GM12878 (cell line): ENCODE data around the gene MEF2C. TPM values are rescaled to one million over a fixed set of nuclear protein-coding genes. Genes with fewer than 3 reads are reported as not detected.

Source experiments
- ATAC-seq: fragments of 200-7000 bp; cut with Tn5 transposase; 3 replicates; pipeline ENCODE4 v1.9.1; 2020; ENCODE audit warnings: mild to moderate bottlenecking, moderate library complexity
- BruUV-seq: library from RNA; stranded (reverse); fragments of 400-500 nt; replicated peaks from 2 replicates; lab custom pipeline; 2021; lab: Mats Ljungman, UMichigan
- CTCF ChIA-PET: fragments of 300-600 bp; sonication (Branson Sonifier 250); formaldehyde crosslinking; extraction: SDS; loops from one replicate; lab custom pipeline; 2021; ENCODE audit warnings: inconsistent platforms; lab: Yijun Ruan, JAX
- POLR2A ChIA-PET: fragments of 350-600 bp; formaldehyde crosslinking; extraction: SDS; loops from one replicate; lab custom pipeline; 2021; ENCODE audit warnings: inconsistent platforms; lab: Charles Lee
- RAD21 ChIA-PET: fragments of 300-600 bp; sonication (Branson Sonifier 250); formaldehyde crosslinking; loops from one replicate; lab custom pipeline; 2023; ENCODE audit warnings: antibody characterized with exemption; ENCODE audit not compliant: unreplicated experiment; lab: Charles Lee
- SMC1A ChIA-PET: fragments of 300-600 bp; sonication (Branson Sonifier 250); formaldehyde crosslinking; loops from one replicate; lab custom pipeline; 2023; ENCODE audit not compliant: unreplicated experiment, uncharacterized antibody; lab: Charles Lee
- DNase-seq: peaks from one replicate; pipeline ENCODE4 v3.0.0-alpha.2; 2011; ENCODE audit warnings: low read depth, low spot score
- FAIRE-seq: peaks from 3 replicates; lab custom pipeline; 2011; peaks lifted over from hg19 to GRCh38; lab: Jason Lieb, UNC
- H2AFZ ChIP-seq: 2 replicates; pipeline ENCODE4 v1.6.0; 2011; ENCODE audit warnings: low read depth, low read length, control low read depth; ENCODE audit not compliant: control insufficient read depth
- H3K27ac ChIP-seq: 2 replicates; pipeline ENCODE4 v1.5.1; 2011; ENCODE audit warnings: control low read depth; ENCODE audit not compliant: control insufficient read depth, insufficient read depth
- H3K27me3 ChIP-seq, 2 experiments: replicated peaks in 1 of 2; 2 replicates each; pipeline versions ENCODE4 v1.6.0 to v1.6.1; 2011; ENCODE audit warnings: low read length in 1 of 2; ENCODE audit not compliant: control insufficient read depth in 2 of 2, insufficient read depth in 2 of 2
- H3K36me3 ChIP-seq, 2 experiments: 2 replicates each; pipeline ENCODE4 v1.5.1; 2011; ENCODE audit warnings: low read length in 1 of 2; ENCODE audit not compliant: control insufficient read depth in 2 of 2, insufficient read depth in 2 of 2
- H3K4me1 ChIP-seq: 2 replicates; pipeline ENCODE4 v1.6.1; 2011; ENCODE audit warnings: mild to moderate bottlenecking, low read length, moderate library complexity, mixed read lengths; ENCODE audit not compliant: control insufficient read depth, insufficient read depth
- H3K4me2 ChIP-seq: 2 replicates; pipeline ENCODE4 v1.6.0; 2011; ENCODE audit warnings: control low read depth; ENCODE audit not compliant: control insufficient read depth, insufficient read depth
- H3K4me3 ChIP-seq: fragments of 200-600 bp; sonication (generic); 2 replicates; pipeline ENCODE4 v1.5.1; 2016
- H3K79me2 ChIP-seq: 2 replicates; pipeline ENCODE4 v1.6.0; 2011; ENCODE audit warnings: low read length; ENCODE audit not compliant: control insufficient read depth, insufficient read depth
- H3K9ac ChIP-seq: 2 replicates; pipeline ENCODE4 v1.8.0; 2011; ENCODE audit warnings: low read length, control low read depth, mixed read lengths; ENCODE audit not compliant: control insufficient read depth, insufficient read depth
- H3K9me3 ChIP-seq: replicated peaks from 3 replicates; pipeline ENCODE4 v1.5.1; 2011; ENCODE audit warnings: mild to moderate bottlenecking, low read length; ENCODE audit not compliant: control insufficient read depth, insufficient read depth
- H4K20me1 ChIP-seq: 2 replicates; pipeline ENCODE4 v1.6.0; 2011; ENCODE audit not compliant: control insufficient read depth, insufficient read depth
- CHD2 ChIP-seq: IDR thresholded peaks from 2 replicates; pipeline ENCODE4 v1.6.1; 2011; ENCODE audit warnings: low read depth, low read length, improper control_type of control experiment, borderline replicate concordance
- EED ChIP-seq: sonication (generic); IDR thresholded peaks from 2 replicates; pipeline ENCODE4 v1.6.1; 2016; ENCODE audit warnings: antibody characterized with exemption, low read depth
- EZH2 ChIP-seq: IDR thresholded peaks from 2 replicates; pipeline ENCODE4 v1.6.1; 2012; ENCODE audit warnings: low read depth, mild to moderate bottlenecking, control low read depth, inconsistent platforms, low read length, borderline replicate concordance; ENCODE audit not compliant: control insufficient read depth
- IKZF1 ChIP-seq: fragments of 450-650 bp; conservative IDR thresholded peaks from 2 replicates; pipeline ENCODE4 v1.6.1; 2017; ENCODE audit warnings: antibody characterized with exemption, mild to moderate bottlenecking
- JUND ChIP-seq: IDR thresholded peaks from 2 replicates; pipeline ENCODE4 v1.6.1; 2012; ENCODE audit warnings: low read depth, mild to moderate bottlenecking, low read length, improper control_type of control experiment, moderate library complexity
- KAT2A ChIP-seq: conservative IDR thresholded peaks from 2 replicates; pipeline ENCODE4 v1.6.1; 2011; ENCODE audit warnings: low read depth, low read length; ENCODE audit not compliant: control insufficient read depth
- KDM1A ChIP-seq: fragments of 200-600 bp; sonication (generic); IDR thresholded peaks from 2 replicates; pipeline ENCODE4 v1.6.1; 2016; ENCODE audit warnings: borderline replicate concordance
- POLR2AphosphoS5 ChIP-seq: IDR thresholded peaks from 2 replicates; pipeline ENCODE4 v1.6.1; 2011; ENCODE audit warnings: mild to moderate bottlenecking, low read length, inconsistent platforms
- RAD51 ChIP-seq: fragments of 450-650 bp; IDR thresholded peaks from 2 replicates; pipeline ENCODE4 v1.6.1; 2016; ENCODE audit warnings: moderate library complexity, mild to moderate bottlenecking, inconsistent platforms
- STAT3 ChIP-seq: IDR thresholded peaks from 2 replicates; pipeline ENCODE4 v1.6.1; 2011; ENCODE audit warnings: low read depth, low read length, improper control_type of control experiment
- WGBS: methylation state at CpG from one replicate; pipeline ENCODE4 v1.1.6; 2016; ENCODE audit warnings: low lambda C conversion rate; ENCODE audit not compliant: insufficient replicate concordance, insufficient coverage; ENCODE audit errors: missing lambda C conversion rate; 5-methylcytosine and 5-hydroxymethylcytosine counted together
- in situ Hi-C: fragments of 300-500 bp; cut with MboI; formaldehyde crosslinking; loops from 9 replicates; pipeline ENCODE4 v1.14.3; 2018; ENCODE audit warnings: mixed read lengths
- intact Hi-C: fragments of 100-400 bp; cut with micrococcal nuclease; formaldehyde crosslinking; loops from one replicate; pipeline ENCODE4 v1.14.2; 2022; ENCODE audit not compliant: unreplicated experiment
- polyA plus RNA-seq, 11 experiments: library from polyadenylated mRNA; depleted of rRNA in 4 of 11; unstranded in 6 of 11; stranded (reverse) in 5 of 11; fragments of >200 nt; fragmentation: Nextera tagmentation in 4 of 11; fragmentation: Illumina TruSeq in 1 of 11; extraction: Ambion mirVana in 4 of 11; extraction: Trizol in 1 of 11; gene quantifications; 1 replicate in 1 of 11; 2 replicates in 10 of 11; pipeline versions ENCODE4 v1.2.1 to v1.2.3, GENCODE V29; 2011 to 2016; ENCODE audit warnings: inconsistent platforms in 2 of 11, missing spikeins in 2 of 11, low read depth in 1 of 11
- total RNA-seq, 4 experiments: library from RNA; depleted of rRNA in 3 of 4; stranded (reverse); fragments of >200 nt in 3 of 4; fragmentation: Illumina TruSeq in 1 of 4; extraction: Trizol in 1 of 4; gene quantifications; 2 replicates each; pipeline versions ENCODE4 v1.2.1 to v1.2.3, GENCODE V29; 2013 to 2021
- TF ChIP-seq, protein P1 (sequence below): fragments of 450-650 bp; conservative IDR thresholded peaks from 2 replicates; pipeline ENCODE4 v1.6.1; 2017; ENCODE audit warnings: mild to moderate bottlenecking, moderate library complexity

Gene MEF2C
- total and polyA plus RNA-seq, 10 of the 15 experiments (the other 5 are each of a cell fraction or from before 2014, with no cell fraction given), result 104 to 225 (median 180) TPM

DNA sequence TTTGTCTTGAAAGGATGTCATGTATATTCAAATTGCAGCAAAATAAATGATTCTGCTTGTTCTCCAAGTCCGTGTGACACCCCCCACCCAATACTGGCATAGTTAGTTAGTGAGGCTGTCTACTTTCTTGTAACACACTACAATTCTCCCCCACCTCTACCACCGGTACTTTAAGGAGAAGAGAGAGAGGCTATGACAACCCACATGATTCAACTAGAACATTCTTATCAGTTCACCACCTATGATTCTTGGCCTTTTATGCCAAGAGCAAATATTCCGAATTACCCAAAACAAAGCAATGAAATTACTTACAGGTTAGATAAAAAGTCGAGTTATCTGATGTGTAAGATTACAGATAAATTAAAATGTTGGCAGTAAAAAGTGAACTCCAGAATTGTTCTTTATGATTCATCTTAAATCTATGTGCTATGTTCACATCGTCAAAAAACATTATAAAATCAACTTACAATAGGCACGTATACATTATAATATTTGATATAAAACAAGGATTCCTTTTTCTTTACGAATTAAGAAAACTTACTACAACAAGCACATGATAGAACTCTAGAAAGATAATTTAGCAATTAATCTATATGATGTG, 14.4 kb downstream of the MEF2C start:
- no TSS peak for BruUV-seq
- 97% methylated on average over 7 of the region's 7 CpGs for WGBS
- SMC1A ChIA-PET, result interaction anchor here (0.6 to 2.8 kb wide), 3 partner anchors 34 to 512 kb away, joined by 4 to 9 read pairs (median 5); no protein-coding TSS in a partner anchor
- no peak for TF ChIP-seq KDM1A
- TF ChIP-seq EED, result no peak
- peak; percentile 61 for TF ChIP-seq POLR2AphosphoS5
- no peak for TF ChIP-seq RAD51
- no peak for TF ChIP-seq JUND
- TF ChIP-seq EZH2, result no peak
- FAIRE-seq (no peak), DNase-seq (no peak), ATAC-seq (no peak)
- RAD21 ChIA-PET, result no interaction called here
- Histone ChIP-seq H4K20me1 (no peaks in the 10 kb centered on the region), H3K4me2 (no peak overlapping the region), H3K9ac (no peak overlapping the region), H3K79me2 (peaks cover 94% of the 10 kb centered on the region), H3K4me1 (no peaks in the 10 kb centered on the region), H2AFZ (no peak overlapping the region), H3K9me3 (peaks cover 39% of the 10 kb centered on the region), H3K27me3 (no peaks in the 10 kb centered on the region), H3K27ac (no peak overlapping the region), H3K36me3 (peaks cover 0 to 33% of the 10 kb centered on the region in 2 experiments), H3K4me3 (no peak overlapping the region)
- in situ Hi-C loops, result no loop called here
- intact Hi-C loops, result no loop called here
- CTCF ChIA-PET, result interaction anchor here (1.7 kb wide), 1 partner anchor 141 kb away, joined by 5 read pairs; no protein-coding TSS in a partner anchor
- POLR2A ChIA-PET, result no interaction called here

DNA sequence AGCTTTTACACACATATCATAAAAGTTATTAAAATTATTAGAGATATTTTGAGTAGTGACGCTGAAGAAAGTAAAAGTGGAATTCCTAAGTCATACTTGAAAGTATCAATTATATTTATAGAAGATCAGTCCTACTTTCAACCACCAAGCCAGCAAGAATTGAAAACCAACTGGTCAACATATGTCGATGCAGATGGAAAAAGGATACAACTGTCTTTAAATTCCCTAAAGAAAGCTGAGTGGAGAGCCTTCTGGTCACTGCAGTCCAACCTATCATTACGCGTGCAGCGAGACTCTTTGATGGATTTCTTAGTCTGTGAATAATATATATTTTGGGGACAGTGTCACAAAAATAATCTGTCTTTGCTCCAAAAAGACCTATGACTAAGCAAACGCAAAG, 15.3 kb downstream of the MEF2C start:
- in situ Hi-C loops, result no loop called here
- no peak overlapping the region for H3K4me2 ChIP-seq
- ChIA-PET CTCF (interaction anchor here (1.7 kb wide), 1 partner anchor 140 kb away, joined by 5 read pairs; no protein-coding TSS in a partner anchor), SMC1A (interaction anchor here (1.0 to 2.8 kb wide), 6 partner anchors 8 to 43 kb away, joined by 3 to 10 read pairs (median 4); no protein-coding TSS in a partner anchor), POLR2A (no interaction called here), RAD21 (interaction anchor here (0.8 kb wide), 1 partner anchor 205 kb away, joined by 3 read pairs; no protein-coding TSS in a partner anchor)
- ATAC-seq, result 0 out of 3 replicates have a peak, but pooled peaks have one; percentile 5
- H3K79me2 ChIP-seq, result peaks cover 93% of the 10 kb centered on the region
- H3K9ac ChIP-seq, result no peak overlapping the region
- BruUV-seq, result no TSS peak
- no peak overlapping the region for H2AFZ ChIP-seq
- H3K9me3 ChIP-seq, result peaks cover 33% of the 10 kb centered on the region
- H3K4me1 ChIP-seq, result no peaks in the 10 kb centered on the region
- 83% methylated on average over 6 of the region's 6 CpGs for WGBS
- intact Hi-C loops, result no loop called here
- H3K36me3 ChIP-seq, result peaks cover 0 to 43% of the 10 kb centered on the region in 2 experiments
- no peaks in the 10 kb centered on the region for H4K20me1 ChIP-seq
- no peak overlapping the region for H3K4me3 ChIP-seq
- no peak overlapping the region for H3K27ac ChIP-seq
- DNase-seq, result no peak
- no peaks in the 10 kb centered on the region for H3K27me3 ChIP-seq
- no peak for FAIRE-seq
- no peak for TF ChIP-seq KAT2A
- TF ChIP-seq CHD2, result no peak
- TF ChIP-seq, protein P1, sequence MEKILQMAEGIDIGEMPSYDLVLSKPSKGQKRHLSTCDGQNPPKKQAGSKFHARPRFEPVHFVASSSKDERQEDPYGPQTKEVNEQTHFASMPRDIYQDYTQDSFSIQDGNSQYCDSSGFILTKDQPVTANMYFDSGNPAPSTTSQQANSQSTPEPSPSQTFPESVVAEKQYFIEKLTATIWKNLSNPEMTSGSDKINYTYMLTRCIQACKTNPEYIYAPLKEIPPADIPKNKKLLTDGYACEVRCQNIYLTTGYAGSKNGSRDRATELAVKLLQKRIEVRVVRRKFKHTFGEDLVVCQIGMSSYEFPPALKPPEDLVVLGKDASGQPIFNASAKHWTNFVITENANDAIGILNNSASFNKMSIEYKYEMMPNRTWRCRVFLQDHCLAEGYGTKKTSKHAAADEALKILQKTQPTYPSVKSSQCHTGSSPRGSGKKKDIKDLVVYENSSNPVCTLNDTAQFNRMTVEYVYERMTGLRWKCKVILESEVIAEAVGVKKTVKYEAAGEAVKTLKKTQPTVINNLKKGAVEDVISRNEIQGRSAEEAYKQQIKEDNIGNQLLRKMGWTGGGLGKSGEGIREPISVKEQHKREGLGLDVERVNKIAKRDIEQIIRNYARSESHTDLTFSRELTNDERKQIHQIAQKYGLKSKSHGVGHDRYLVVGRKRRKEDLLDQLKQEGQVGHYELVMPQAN, result no peak
- no peak for TF ChIP-seq STAT3
- no peak for TF ChIP-seq IKZF1
